Lower lobe of right lung (tissue), 2 donors: ENCODE measurements around the gene ITSN1. TPM values are rescaled to one million over a fixed set of nuclear protein-coding genes. Genes with fewer than 3 reads are reported as not detected.
"Not testable (repeated sequence)": the region's sequence is repeated elsewhere in the genome, so short reads cannot be mapped to it uniquely, and the experiment has no call there.

Experiments used
- ATAC-seq, 2 donors: fragments of 200-7000 bp; cut with Tn5 transposase; one replicate each; pipeline ENCODE4 v1.9.1; 2020 to 2022; ENCODE audit warnings: mild to moderate bottlenecking in 2 of 2, moderate library complexity in 2 of 2
- DNase-seq: peaks from one replicate; pipeline ENCODE4 v3.0.0-alpha.2; 2020
- H3K27ac ChIP-seq: fragments of 200-600 bp; one replicate; pipeline ENCODE4 v1.8.0; 2022
- H3K27me3 ChIP-seq: fragments of 200-600 bp; one replicate; pipeline ENCODE4 v1.8.0; 2022; ENCODE audit warnings: low read depth
- H3K36me3 ChIP-seq: fragments of 200-600 bp; one replicate; pipeline ENCODE4 v1.8.0; 2022; ENCODE audit warnings: mild to moderate bottlenecking
- H3K4me1 ChIP-seq: fragments of 200-600 bp; one replicate; pipeline ENCODE4 v1.8.0; 2022
- H3K4me3 ChIP-seq: fragments of 200-600 bp; one replicate; pipeline ENCODE4 v1.8.0; 2022; ENCODE audit warnings: mild to moderate bottlenecking
- H3K9me3 ChIP-seq: fragments of 200-600 bp; one replicate; pipeline ENCODE4 v1.8.0; 2022
- CTCF ChIP-seq: fragments of 200-600 bp; IDR thresholded peaks from one replicate; pipeline ENCODE4 v1.8.0; 2022; ENCODE audit warnings: antibody characterized with exemption, mild to moderate bottlenecking
- intact Hi-C: fragments of 100-400 bp; cut with DNase I; formaldehyde crosslinking; loops from one replicate; pipeline ENCODE4 v1.11.0; 2022
- total RNA-seq: library from RNA; stranded (reverse); fragmentation: NEBNext Ultra II Directional; extraction: Animal tissue kit (Norgen Biotek cat#: 25700); gene quantifications from one replicate; pipeline ENCODE4 v1.2.1, GENCODE V29; 2021
- donor health status: DM: no; HTN: yes; CAD: no; lungs with severe emphysema.

Gene ITSN1
- total RNA-seq, 1 donor from 2014 or later = 31.4 TPM

DNA sequence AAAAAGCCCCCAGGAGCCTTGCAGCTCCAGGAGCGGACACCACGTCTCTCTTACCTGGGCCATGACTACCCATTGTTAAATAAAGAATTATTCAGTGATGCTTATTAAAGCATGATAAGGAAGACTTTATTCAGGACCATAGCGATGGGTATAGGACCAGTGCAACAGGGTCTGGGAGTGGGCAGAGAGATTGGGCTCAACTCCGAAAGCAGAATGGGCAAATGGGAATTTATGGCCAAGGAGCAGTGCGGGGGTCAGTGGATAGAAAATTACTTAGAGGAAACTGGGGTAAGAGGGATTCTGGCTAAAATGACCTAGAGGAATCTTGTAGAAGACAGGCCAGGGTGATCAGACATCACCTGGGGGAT lies 273.9 kb downstream of the ITSN1 start:
- ATAC-seq (peak in 1 of 2 donors; percentile 1), DNase-seq (no peak)
- H3K4me1 ChIP-seq = peaks cover 23% of the 10 kb centered on the region
- peak overlapping the region; percentile 91 for H3K27ac ChIP-seq
- no peaks in the 10 kb centered on the region for H3K27me3 ChIP-seq
- H3K36me3 ChIP-seq = peaks cover 27% of the 10 kb centered on the region
- H3K4me3 ChIP-seq = peak overlapping the region; percentile 98
- H3K9me3 ChIP-seq = no peaks in the 10 kb centered on the region
- no peak for TF ChIP-seq CTCF
- intact Hi-C loops = no loop called here

DNA sequence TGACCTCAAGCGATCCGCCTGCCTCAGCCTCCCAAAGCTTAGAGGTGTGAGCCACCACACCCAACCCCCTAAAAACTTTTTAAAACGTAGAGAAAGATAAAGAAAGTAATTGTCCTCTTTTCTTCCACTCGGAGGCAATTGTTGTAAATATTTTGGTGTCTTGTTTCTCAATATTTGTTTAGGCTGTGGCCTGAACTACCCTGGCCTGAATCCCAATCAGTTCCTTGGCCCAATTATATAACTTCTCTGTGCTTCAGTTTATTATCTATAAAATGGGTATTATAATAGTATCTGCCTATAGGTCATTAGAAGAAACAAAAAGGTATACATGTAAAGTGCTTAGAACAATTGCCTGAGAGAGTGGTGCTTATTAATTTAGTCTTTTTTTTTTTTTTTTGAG lies 275.1 kb downstream of the ITSN1 start:
- Histone ChIP-seq H3K27ac (no peak overlapping the region), H3K4me1 (peaks cover 23% of the 10 kb centered on the region), H3K9me3 (no peaks in the 10 kb centered on the region), H3K36me3 (peaks cover 14% of the 10 kb centered on the region), H3K4me3 (no peak overlapping the region), H3K27me3 (no peaks in the 10 kb centered on the region)
- TF ChIP-seq CTCF = no peak
- intact Hi-C loops = no loop called here
- ATAC-seq (no peak), DNase-seq (no peak)

DNA sequence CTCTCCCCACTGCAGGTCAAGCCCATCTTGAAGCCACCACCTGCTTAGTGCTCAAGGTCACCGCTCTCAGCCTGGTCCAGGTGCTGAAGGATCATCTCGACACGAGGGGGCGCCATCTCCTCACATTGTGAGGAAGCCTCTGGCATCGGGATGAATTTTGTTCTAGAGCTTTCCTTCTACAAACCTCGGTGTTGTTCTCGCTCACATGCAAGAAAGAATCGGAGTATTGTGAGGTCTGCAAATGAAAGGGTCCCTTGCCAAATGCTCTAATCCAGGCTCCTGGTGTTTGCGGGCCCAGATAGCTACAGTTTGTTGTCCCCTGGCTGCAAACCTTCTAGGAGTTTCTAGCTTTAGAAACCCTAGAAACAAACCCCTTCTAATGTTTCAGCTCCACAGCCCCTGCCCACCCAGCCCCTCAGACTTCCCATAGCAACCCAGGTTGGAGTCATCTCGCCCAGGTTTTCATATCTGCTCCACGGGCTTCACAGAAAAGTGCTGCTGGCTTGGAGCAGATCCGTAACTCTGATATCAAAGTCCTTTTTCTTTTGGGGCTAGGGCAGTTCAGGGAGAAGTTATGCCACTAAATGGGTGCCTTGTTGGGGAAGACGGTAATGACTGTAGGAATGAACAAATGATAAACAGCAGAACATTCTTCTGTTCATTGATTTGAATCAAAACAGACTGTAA lies 281.9 kb downstream of the ITSN1 start:
- intact Hi-C loops = loop anchor here (5.0 kb wide), 1 partner anchor 423 kb away; no protein-coding TSS in a partner anchor
- H3K27me3 ChIP-seq = no peaks in the 10 kb centered on the region
- H3K27ac ChIP-seq = no peak overlapping the region
- no peak overlapping the region for H3K4me3 ChIP-seq
- peak; percentile 91 for DNase-seq
- ATAC-seq = peak; percentile 94
- peaks cover 7% of the 10 kb centered on the region for H3K4me1 ChIP-seq
- TF ChIP-seq CTCF = peak; percentile 91
- no peaks in the 10 kb centered on the region for H3K9me3 ChIP-seq
- no peaks in the 10 kb centered on the region for H3K36me3 ChIP-seq

DNA sequence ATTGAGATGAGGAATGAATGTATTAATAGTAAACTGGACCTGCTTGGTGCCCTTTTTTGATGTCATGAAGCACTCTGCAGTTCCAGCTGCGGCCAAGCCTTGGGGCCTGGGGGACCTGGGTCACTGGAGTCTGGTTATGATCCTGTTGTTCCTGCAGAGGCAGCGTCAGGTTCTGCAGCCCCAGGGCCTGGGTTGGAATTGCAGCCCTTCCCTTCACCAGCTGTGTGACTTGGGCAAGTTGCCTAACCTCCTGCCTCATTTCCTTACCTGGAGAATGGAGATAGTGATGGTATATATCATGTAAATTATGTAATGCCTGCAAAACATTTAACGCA lies 282.4 kb downstream of the ITSN1 start:
- H3K9me3 ChIP-seq = no peaks in the 10 kb centered on the region
- no peak for DNase-seq
- peaks cover 7% of the 10 kb centered on the region for H3K4me1 ChIP-seq
- ATAC-seq = no peak
- no peak overlapping the region for H3K27ac ChIP-seq
- intact Hi-C loops = loop anchor here (5.0 kb wide), 1 partner anchor 423 kb away; no protein-coding TSS in a partner anchor
- no peaks in the 10 kb centered on the region for H3K36me3 ChIP-seq
- H3K27me3 ChIP-seq = no peaks in the 10 kb centered on the region
- H3K4me3 ChIP-seq = no peak overlapping the region
- TF ChIP-seq CTCF = no peak

- ATAC-seq, H3K27ac ChIP-seq, H3K36me3 ChIP-seq, H3K27me3 ChIP-seq, H3K4me1 ChIP-seq, DNase-seq, H3K9me3 ChIP-seq, intact Hi-C loops, H3K4me3 ChIP-seq: not testable (repeated sequence)
Observed at GRCh38 chr21:33926248-33926647, 283.9 kb downstream of the ITSN1 start.

DNA sequence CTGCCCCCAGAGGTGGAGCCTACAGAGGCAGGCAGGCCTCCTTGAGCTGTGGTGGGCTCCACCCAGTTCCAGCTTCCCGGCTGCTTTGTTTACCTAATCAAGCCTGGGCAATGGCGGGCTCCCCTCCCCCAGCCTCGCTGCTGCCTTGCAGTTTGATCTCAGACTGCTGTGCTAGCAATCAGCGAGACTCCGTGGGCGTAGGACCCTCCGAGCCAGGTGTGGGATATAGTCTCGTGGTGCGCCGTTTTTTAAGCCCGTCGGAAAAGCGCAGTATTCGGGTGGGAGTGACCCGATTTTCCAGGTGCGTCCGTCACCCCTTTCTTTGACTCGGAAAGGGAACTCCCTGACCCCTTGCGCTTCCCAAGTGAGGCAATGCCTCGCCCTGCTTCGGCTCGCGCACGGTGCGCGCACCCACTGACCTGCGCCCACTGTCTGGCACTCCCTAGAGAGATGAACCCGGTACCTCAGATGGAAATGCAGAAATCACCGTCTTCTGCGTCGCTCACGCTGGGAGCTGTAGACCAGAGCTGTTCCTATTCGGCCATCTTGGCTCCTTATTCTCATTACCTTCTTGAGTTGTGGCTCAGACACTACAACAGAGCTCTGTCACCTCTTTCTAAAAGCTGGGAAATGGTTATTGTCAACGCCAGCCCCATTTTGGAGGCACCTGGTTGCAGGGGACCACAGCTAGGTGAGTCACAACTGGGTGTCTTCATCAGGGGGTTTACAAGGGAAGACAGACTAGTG lies 288.9 kb downstream of the ITSN1 start:
- H3K27ac ChIP-seq = peak overlapping the region; percentile 75
- H3K36me3 ChIP-seq, H3K4me1 ChIP-seq, H3K27me3 ChIP-seq, intact Hi-C loops, H3K9me3 ChIP-seq, DNase-seq: not testable (repeated sequence)
- H3K4me3 ChIP-seq = peak overlapping the region; percentile 53
- ATAC-seq = peak in 1 of 2 donors; percentile 61
